ENCODE results near the gene SLC25A1. TPM values are rescaled to one million over a fixed set of nuclear protein-coding genes. Genes with fewer than 3 reads are reported as not detected.

The SLC25A1 gene
- total RNA-seq, result 153 and 195 TPM in 2 replicates

GRCh38 chr22:19178657-19179496 is at the start of gene SLC25A1:
Gene SLC25A1 (minus strand): TSS chr22:19178736. CDS start chr22:19178673, 63 bp downstream.

DNA sequence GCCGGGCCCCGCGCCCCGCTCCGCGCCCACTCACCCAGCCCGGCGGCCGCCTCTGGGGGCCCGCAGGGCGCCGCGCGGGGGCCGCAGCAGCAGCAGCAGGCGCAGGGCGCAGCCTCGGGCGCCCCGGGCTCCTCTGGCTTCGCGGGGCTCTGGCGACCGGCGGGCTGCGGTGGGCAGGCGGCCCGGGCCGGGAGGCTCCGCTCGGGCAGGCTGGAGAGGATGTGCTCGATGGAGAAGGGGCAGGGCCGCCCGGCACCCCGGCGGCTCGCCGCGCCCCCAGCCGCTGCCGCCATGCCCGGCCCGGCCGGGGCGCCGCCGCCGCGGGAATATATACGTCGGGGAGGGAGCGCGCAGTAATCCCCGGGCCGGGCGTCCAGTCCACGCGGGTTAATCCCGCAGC is 28.5 kb downstream of the SLC25A1 start, which contains the start of gene GSC2:
GSC2 (minus strand) TSS at position 302 of the 400 bp plus-strand sequence; CDS start at position 293, 9 bp downstream.

GRCh38 chr22:19130959-19131684 is 47.4 kb downstream of the SLC25A1 start, which contains the start of gene TSSK2:
Gene TSSK2 (plus strand): TSS chr22:19131308. CDS start chr22:19131400, 92 bp downstream.

Other genes starting within 250 kb of the SLC25A1 start
- 0.93 and 13.6 TPM in 2 replicates for gene PRODH, start 242.4 kb downstream of the SLC25A1 start, total RNA-seq
- 36.5 and 43.6 TPM in 2 replicates for gene DGCR2, start 56.3 kb downstream of the SLC25A1 start, total RNA-seq
- not detected in 2 replicates for gene TSSK2, start 47.4 kb downstream of the SLC25A1 start, total RNA-seq
- gene ESS2, start 34.1 kb downstream of the SLC25A1 start, total RNA-seq, result 12.4 and 24.8 TPM in 2 replicates
- not detected in 2 replicates for gene GSC2, start 28.4 kb downstream of the SLC25A1 start, total RNA-seq
- 5.6 and 11.8 TPM in 2 replicates for gene CLTCL1, start 113.0 kb upstream of the SLC25A1 start, total RNA-seq